UCSD-AML1 (cell line): ENCODE data around the gene TM9SF3.

Source experiments
- DNase-seq: peaks from one replicate; lab custom pipeline; 2025; ENCODE audit not compliant: unreplicated experiment; lab: John Stamatoyannopoulos, UW

Gene TM9SF3

GRCh38 chr10:96586419-96587263, at the start of gene TM9SF3:
Gene TM9SF3 (minus strand): TSS chr10:96587012. CDS start chr10:96586835, 177 bp downstream.
- peak; percentile 90 for DNase-seq

GRCh38 chr10:96636551-96636950, 49.7 kb upstream of the TM9SF3 start:
- no peak for DNase-seq

- no peak for DNase-seq
Observed at GRCh38 chr10:96632974-96633710, 46.3 kb upstream of the TM9SF3 start.

DNA sequence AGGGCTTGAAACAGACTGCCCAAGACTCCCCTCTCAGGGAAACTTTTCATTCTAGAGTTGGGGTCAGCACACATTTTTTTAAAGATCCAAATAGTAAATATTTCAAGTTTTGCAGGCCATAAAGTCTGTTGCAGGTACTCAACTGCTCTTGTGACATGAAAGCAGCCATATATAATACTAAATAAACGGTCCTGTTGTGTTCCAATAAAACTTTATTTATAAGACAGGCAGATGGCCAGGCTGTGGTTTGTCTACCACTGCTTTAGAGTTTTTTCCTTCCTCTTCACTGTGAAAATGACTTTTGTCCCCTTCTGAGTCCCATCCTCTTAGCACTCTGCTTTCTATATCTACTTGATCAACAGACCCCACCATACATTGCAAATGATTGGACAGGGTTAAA, 40.5 kb upstream of the TM9SF3 start:
- DNase-seq: no peak

DNA sequence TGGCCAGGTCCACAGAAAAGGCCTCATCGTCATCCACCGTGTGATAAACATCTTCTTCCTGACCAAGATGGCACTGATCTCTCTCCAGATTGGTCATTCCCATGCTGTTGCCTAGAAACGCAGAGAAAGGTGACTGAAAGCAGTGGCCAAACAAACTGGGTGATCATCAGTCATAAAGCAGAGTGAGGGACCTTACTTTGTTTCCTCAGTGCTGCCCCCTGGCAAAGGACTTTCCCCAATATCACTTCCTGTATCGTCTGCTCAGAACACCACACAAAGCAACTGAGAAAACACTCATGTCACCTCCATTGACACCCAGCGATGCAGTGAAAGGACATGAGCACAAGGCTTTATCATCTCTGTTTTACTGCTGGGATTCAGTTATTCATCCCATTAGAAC, 40.0 kb upstream of the TM9SF3 start:
- no peak for DNase-seq

- no peak for DNase-seq
Observed at GRCh38 chr10:96625173-96625572, 38.4 kb upstream of the TM9SF3 start.

DNA sequence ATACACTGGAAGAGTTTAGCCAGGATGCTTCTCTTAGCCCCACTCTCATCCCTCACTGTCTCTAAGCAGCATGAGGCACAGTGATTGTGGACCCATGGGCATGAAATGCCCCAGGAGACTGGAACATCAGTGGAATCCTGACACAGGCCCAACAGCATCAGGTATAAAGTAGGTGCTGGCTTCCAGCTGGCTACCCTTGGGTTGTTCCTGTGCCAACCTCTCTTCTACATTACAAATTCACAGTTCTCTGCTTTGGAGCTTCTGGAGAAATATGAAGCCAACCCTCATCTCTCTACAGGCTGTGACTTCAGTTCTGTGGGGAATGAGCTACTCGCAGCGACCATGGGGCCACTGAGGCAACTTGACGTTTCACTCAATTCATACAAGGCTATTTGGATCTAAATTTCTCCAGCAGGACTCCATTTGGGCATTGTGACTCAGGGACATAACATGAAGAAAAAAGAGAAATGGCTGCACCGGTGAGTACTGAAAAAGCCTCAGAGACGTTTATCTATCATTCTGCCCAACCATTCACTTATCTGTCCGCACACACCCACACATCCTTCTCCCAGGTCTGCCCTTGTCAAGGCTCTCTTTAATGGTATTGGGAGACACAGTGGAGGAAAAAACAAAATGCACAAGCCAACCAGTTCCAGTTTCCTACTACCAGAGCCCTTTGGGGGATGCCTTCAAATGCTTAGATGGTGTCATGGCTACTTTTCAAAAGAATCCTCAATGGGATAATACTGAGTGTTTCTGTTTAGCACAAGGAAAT, 35.4 kb upstream of the TM9SF3 start:
- DNase-seq: no peak

DNA sequence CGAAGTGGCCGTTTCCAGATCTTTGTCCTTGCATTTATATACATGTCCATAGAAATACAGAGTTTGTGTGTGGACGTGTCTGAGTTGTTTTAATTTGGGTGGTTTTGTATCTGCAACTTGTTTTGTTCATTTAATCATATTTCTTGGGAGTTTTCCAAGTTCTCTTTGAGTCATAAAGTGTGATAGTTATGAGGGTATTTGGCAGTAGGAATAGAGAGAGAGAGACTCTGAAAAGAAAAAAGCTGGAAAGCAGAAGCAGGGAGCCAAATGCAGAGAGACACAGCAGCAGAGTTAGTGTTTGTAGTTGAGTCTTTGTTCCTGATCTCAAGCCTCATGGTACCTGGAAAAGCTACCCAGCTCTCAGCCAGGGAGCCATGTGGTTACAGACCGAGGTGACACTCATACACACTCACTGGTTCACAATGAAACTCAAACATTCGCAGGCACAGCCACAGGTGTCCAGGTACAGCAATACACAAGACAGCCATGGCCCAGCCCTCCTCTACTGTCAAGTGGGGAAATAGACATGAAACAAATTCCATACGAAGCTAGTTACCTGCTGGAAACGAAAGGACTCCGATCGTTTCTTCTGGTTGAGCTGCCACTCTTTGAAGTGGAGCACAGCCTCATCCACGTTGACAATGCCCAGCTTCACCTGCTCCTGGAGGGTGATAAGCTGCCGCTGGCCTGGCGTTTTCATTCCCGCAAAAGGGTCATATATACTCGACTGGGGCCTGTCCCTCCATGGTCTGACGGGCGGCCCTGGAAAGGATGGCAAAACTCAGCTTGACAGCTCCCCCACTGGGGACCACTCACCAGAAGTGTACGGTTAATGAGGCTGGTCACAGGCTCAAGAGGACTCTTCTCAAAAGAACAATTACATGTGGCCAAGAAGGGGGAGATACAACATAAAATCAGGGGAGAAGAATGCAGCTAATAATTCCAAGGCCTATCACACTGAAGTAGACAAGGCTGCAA, 33.3 kb upstream of the TM9SF3 start:
- no peak for DNase-seq

GRCh38 chr10:96619120-96619519, 32.3 kb upstream of the TM9SF3 start:
- no peak for DNase-seq

GRCh38 chr10:96618653-96619052, 31.8 kb upstream of the TM9SF3 start:
- DNase-seq: no peak

DNA sequence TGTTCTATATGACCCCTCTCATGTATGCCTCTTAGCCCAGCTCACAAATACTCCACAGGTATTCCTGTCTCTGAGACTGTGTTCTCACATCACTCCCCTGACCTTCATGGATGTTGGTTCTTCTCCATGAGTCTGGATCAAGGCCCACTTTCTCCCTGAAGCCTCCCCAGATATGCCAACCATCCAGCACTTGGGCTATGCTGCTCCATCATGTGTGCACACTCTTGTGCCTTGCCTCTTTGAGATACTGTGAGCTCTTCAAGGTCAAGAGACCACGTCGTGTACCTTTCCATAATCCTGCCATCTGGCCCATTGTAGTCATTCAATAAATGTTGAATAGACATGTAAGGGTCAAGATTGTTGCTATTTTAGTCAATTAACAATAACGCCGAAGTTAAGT, 30.1 kb upstream of the TM9SF3 start:
- DNase-seq: no peak

DNA sequence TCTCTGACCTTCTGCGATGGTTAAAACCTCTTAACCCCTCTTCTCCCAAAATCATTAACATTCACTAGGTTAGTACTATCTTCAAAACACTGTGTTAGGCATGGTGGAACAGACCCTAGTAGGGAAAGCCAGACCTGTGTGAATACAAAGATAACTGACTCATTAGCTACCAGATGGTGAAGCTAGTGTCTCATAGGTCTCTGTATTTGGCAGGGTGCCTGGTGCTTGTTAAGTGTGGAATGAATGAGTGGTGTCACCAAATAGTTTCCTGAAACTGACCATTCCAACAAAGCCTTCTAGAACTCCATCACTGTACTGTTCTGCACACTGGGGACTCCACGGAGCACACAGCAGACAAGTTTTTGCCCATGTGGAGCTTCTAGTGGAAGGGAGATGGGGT, 27.7 kb upstream of the TM9SF3 start:
- DNase-seq: no peak

DNA sequence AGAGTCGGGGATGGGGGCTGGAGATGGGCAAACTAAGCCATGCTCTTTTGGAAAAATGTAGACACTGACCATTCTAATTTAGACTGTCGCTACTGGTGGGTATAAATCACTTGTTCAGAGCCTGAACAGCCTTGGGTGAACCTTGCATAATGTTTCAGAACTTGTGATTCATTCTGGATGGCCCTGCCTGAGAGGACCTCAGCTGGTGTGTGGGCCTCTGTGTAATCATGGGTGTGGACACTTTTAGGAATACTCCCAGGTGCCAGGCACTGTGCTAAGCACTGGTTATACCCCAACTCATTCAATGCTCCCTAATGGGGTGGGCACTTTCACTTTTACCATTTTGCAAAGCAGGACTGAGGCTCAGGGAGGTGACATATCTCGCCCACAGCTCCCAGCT, 26.8 kb upstream of the TM9SF3 start:
- no peak for DNase-seq

DNA sequence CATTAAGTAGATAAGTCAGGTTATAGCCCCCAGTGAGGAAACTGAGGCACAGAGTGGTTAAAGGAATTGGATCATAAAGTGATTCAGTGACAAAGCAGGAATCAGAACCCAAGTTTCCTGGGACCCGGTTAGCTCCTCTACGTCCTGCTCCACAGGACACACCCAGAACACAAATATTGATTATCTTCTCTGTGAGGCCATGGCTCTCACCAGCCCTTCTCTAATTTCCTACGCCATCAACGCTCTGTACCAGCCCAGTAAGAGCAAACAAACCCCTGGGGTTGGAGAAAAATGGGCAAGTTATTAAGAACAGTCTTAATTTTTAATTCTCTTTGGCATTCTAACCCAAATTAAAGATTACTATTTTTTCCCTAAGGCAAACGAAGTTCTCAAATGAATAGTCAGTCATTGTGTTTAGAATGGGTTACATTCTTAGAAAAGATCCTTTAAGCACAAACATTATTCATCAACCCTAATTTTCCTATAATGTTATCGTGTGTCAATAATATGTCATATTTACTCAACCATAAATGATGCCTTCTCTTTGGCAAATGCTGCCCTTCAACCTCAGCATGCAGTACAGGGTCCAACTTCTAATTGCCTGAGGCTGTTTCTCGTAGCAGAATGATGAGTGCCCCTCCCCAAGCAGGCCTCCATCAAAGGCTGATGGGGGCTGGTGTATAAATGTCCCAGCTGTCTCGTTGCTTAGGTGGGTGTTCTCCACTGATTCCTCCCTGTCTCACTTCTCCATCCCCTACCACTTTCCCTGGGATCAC, 25.4 kb upstream of the TM9SF3 start:
- no peak for DNase-seq

GRCh38 chr10:96610817-96611216, 24.0 kb upstream of the TM9SF3 start:
- DNase-seq: no peak

- no peak for DNase-seq
Observed at GRCh38 chr10:96609510-96609909, 22.7 kb upstream of the TM9SF3 start.

DNA sequence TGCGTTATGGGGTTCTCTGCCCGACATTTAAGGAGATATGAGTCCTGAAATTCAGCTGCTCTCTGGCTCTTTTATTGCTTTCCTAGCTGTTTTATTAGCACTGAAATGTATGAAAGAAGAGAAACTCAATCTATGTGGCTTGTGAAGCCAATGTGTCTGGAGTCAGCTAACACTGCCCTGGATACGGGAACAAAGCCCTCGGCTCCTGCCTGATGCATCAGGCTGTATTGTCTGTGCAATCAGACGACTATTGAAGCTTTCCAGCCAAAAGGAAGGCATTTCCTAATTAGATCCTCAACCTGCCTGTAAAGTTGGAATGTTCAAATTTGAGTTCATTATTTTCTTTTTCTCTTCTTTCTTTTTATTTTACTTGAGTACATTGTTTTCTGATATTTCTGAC, 22.0 kb upstream of the TM9SF3 start:
- DNase-seq: no peak

DNA sequence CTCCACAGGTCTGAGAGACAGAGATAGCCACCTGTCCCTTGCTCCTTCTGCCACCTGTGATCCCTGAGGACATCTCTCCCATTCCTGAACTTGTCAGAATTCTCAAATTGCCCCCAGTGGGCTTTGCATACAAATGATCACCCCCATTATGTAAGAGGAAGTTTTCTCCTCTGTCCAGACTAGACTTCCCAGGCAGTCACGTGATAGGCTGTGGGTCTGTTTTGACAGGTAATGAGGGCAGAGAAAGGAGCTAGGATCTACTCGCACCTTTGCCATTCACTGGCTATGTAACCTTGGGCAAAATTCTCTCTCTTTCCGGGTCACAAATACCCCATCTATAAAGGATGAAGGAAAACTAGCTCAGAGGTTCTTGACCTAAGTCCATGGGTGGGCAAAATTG, 21.4 kb upstream of the TM9SF3 start:
- DNase-seq: no peak

- DNase-seq: no peak
Observed at GRCh38 chr10:96606946-96607345, 20.1 kb upstream of the TM9SF3 start.

DNA sequence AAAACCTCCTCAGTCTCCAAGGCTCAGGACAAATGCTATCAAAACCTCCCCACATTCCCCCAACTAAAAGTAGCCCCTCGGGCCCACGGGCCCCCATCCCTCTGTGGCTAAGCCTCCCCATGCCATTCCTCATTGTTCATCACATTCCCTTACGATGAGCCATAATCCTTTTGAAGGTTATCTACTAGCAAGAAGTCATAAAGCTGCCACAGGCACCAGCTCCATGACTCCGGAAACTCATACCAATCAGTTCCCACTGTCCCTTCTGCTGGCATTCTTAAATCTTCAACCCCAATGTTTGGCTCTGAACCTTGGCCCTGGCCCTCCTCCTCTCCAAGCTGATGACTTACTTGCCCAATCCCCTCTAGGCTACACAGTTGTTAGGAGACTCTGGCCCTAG, 19.4 kb upstream of the TM9SF3 start:
- no peak for DNase-seq
